Measurements from ENCODE around the gene PON3. TPM values are rescaled to one million over a fixed set of nuclear protein-coding genes. Genes with fewer than 3 reads are reported as not detected.

Gene PON3
- polyA plus RNA-seq, 2 of the 4 experiments (the other 2 are of a cell fraction) = 48.7 to 142 TPM

DNA sequence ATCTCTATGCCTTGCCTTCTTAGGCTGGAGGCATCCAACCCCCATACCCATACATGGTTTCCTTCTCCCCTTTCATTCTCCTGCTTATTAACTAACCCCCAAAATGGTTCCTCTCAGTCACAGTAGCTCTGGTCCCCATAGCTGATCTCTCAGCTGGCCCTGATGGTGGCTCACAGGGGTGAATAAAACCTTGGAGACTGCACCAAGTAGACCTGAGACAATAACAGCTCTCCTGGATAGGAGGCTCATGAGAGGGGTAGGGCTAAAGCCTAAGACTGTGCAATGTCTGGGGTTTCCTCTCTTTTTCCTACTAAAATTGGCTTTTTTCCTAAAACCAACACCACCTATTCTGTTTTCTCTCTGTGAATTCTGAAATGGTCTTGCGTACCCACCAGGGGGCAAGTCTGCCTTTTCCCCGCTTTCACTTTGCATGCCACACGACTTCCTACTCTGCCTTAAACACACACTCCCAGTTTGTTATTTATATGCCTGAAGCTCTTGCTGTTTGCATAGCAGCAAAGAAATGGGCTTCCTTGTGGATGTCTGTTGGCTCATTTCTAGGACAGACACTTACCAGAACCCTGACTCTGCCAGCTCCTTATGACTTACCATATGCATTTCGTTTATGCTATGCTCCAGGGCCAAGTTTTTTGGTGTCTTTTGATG lies 53.4 kb downstream of the PON3 start:
- ChIA-PET CTCF (interaction anchor here (0.6 to 1.0 kb wide), 3 partner anchors 136 to 1020 kb away, joined by 3 read pairs; no protein-coding TSS in a partner anchor), POLR2A (no interaction called here)
- DNase-seq (ENCODE audit: low read depth in 1 of 2, low spot score in 1 of 2) (peak in 1 of 2 experiments; percentile 59), FAIRE-seq (no peak), ATAC-seq (peak; percentile 28 to 69; a peak in 3 of 6 replicates)
- H3K4me2 ChIP-seq = no peak overlapping the region
- WGBS (ENCODE audit: missing lambda C conversion rate) = 57% methylated on average over 4 of the region's 4 CpGs
- peak overlapping the region in 1 of 2 experiments; percentile 1; a peak in 1 of 6 replicates for H3K27ac ChIP-seq
- no peak overlapping the region for H3K4me3 ChIP-seq
- H3K9me3 ChIP-seq = no peaks in the 10 kb centered on the region
- peaks cover 8% of the 10 kb centered on the region; the same call in 1 of the 3 replicates for H3K4me1 ChIP-seq
- no peak for TF ChIP-seq HDAC2 (IDR thresholded peaks at IDR 0.05)
- TF ChIP-seq ZNF302 (CRISPR knock-in tag; IDR thresholded peaks at IDR 0.05) = no peak
- no peak for TF ChIP-seq MAFK (IDR thresholded peaks at IDR 0.05; ENCODE audit: partially characterized antibody)
- TF ChIP-seq EP300 (IDR thresholded peaks at IDR 0.05) = no peak
- no peak for TF ChIP-seq CHD4 (IDR thresholded peaks at IDR 0.05; ENCODE audit: borderline replicate concordance)
- no peak for TF ChIP-seq HOXB13 (CRISPR knock-in tag; IDR thresholded peaks at IDR 0.05; ENCODE audit: low read depth)
- no peak for TF ChIP-seq HES2 (IDR thresholded peaks at IDR 0.05)
- TF ChIP-seq JUNB (IDR thresholded peaks at IDR 0.05) = no peak
- TF ChIP-seq, protein P1, sequence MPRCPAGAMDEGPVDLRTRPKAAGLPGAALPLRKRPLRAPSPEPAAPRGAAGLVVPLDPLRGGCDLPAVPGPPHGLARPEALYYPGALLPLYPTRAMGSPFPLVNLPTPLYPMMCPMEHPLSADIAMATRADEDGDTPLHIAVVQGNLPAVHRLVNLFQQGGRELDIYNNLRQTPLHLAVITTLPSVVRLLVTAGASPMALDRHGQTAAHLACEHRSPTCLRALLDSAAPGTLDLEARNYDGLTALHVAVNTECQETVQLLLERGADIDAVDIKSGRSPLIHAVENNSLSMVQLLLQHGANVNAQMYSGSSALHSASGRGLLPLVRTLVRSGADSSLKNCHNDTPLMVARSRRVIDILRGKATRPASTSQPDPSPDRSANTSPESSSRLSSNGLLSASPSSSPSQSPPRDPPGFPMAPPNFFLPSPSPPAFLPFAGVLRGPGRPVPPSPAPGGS (IDR thresholded peaks at IDR 0.05) = no peak

DNA sequence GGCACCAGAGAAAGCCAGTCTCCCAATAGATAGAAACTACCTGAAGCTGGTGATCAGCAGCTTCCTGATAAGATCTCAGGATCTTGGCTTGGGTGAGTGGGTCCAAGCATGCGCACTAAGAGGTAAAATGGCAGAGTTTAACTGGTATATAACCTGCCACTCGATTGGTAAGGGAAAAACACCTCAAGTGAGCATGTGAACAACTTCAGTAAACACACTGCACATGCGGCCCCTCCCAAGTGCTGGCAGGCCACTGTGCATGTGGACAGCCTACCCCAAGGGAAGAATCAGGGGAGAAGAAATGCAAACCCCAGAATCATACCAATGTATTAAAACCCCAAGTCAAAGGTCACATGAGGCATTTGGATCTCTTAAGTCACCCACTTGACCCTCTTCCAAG lies 54.1 kb downstream of the PON3 start:
- no peak for ATAC-seq
- FAIRE-seq = no peak
- no peak overlapping the region for H3K4me3 ChIP-seq
- TF ChIP-seq MAX (IDR thresholded peaks at IDR 0.05) (no peak), NFE2L2 (conservative IDR thresholded peaks at IDR 0.05; ENCODE audit: low read length) (no peak)
- TF ChIP-seq, protein P2, sequence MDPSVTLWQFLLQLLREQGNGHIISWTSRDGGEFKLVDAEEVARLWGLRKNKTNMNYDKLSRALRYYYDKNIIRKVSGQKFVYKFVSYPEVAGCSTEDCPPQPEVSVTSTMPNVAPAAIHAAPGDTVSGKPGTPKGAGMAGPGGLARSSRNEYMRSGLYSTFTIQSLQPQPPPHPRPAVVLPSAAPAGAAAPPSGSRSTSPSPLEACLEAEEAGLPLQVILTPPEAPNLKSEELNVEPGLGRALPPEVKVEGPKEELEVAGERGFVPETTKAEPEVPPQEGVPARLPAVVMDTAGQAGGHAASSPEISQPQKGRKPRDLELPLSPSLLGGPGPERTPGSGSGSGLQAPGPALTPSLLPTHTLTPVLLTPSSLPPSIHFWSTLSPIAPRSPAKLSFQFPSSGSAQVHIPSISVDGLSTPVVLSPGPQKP (IDR thresholded peaks at IDR 0.05; ENCODE audit: low read depth, low read length) = no peak
- no peak for DNase-seq (ENCODE audit: low read depth in 1 of 2, low spot score in 1 of 2)
- 88% methylated on average over 3 of the region's 3 CpGs for WGBS (ENCODE audit: missing lambda C conversion rate)
- H3K4me2 ChIP-seq = no peak overlapping the region
- POLR2A ChIA-PET = no interaction called here
- no peak overlapping the region for H3K27ac ChIP-seq
- CTCF ChIA-PET = interaction anchor here (1.0 to 1.6 kb wide), 3 partner anchors 15 to 186 kb away, joined by 3 read pairs; no protein-coding TSS in a partner anchor
- peaks cover 8% of the 10 kb centered on the region; the same call in 1 of the 3 replicates for H3K4me1 ChIP-seq
- no peaks in the 10 kb centered on the region for H3K9me3 ChIP-seq

DNA sequence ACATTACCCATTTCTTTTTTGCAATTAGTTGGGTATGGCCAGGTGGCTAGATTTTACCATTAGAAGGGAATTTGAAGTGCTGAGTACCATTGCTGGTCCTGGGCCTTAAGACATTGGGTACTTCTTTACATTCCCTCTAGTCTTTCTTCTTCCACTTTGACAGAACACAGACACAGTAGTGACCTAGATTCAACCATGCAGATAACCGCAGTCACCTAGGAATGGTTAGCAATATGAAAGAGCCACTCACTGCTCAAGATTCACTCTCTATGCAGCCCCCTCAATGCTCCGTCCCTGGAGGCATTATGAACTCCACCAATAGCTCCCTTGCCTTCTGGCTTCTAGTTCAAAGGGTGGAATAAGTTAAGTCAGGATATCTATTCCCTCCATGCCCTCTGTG lies 55.7 kb downstream of the PON3 start:
- CTCF ChIA-PET = interaction anchor here (1.6 kb wide), 1 partner anchor 16 kb away, joined by 3 read pairs; no protein-coding TSS in a partner anchor

DNA sequence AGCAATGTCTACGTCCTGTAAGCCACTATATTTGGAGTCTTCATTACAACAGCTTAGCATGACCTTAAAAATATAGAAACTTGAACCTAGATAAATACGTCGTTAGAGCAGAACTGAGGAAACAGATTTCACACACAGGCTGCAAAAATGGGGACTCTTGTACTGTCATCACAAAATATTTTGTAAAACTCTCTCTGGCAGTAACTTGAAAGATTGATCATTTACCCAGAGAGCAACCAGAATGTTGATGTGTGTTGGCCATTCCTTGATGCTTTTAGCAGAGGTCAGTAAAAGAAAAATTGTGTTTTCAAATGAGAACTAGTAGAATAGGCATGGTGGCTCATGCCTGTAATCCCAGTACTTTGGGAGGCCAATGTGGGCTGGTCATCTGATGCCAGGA lies 57.3 kb downstream of the PON3 start:
- FAIRE-seq (no peak), ATAC-seq (no peak), DNase-seq (ENCODE audit: low read depth in 1 of 2, low spot score in 1 of 2) (no peak)
- POLR2A ChIA-PET = no interaction called here
- CTCF ChIA-PET = interaction anchor here (0.8 to 1.2 kb wide), 4 partner anchors 17 to 890 kb away, joined by 3 to 8 read pairs (median 4); partner anchors contain the start of gene PON3
- H3K27ac ChIP-seq = no peak overlapping the region
- WGBS (ENCODE audit: missing lambda C conversion rate) = 97% methylated on average over 3 of the region's 3 CpGs
- no peaks in the 10 kb centered on the region for H3K9me3 ChIP-seq
- no peak overlapping the region for H3K4me3 ChIP-seq
- no peak overlapping the region for H3K4me2 ChIP-seq
- H3K4me1 ChIP-seq = peaks cover 25% of the 10 kb centered on the region
- TF ChIP-seq ZNF302 (CRISPR knock-in tag; IDR thresholded peaks at IDR 0.05) (no peak), POLR2AphosphoS2 (conservative IDR thresholded peaks at IDR 0.05; ENCODE audit: low read length) (no peak), RAD21 (conservative IDR thresholded peaks at IDR 0.05 in 1 of 2, IDR thresholded peaks at IDR 0.05 in 1 of 2) (no peak), JUNB (IDR thresholded peaks at IDR 0.05) (no peak), ESRRA (IDR thresholded peaks at IDR 0.05; ENCODE audit: borderline replicate concordance, low read length) (no peak), TFCP2L1 (CRISPR knock-in tag; IDR thresholded peaks at IDR 0.05) (no peak), CBX8 (IDR thresholded peaks at IDR 0.05) (no peak), RARB (CRISPR knock-in tag; IDR thresholded peaks at IDR 0.05) (no peak), NFE2L2 (conservative IDR thresholded peaks at IDR 0.05; ENCODE audit: low read length) (no peak), FOSL2 (IDR thresholded peaks at IDR 0.05) (no peak), FOSL2 (CRISPR knock-in tag; IDR thresholded peaks at IDR 0.05) (no peak)

More for the DNA sequence above, 55.7 kb downstream of the PON3 start:
- FAIRE-seq (no peak), DNase-seq (ENCODE audit: low read depth in 1 of 2, low spot score in 1 of 2) (no peak), ATAC-seq (no peak)
- POLR2A ChIA-PET = no interaction called here
- no peak overlapping the region for H3K4me3 ChIP-seq
- WGBS (ENCODE audit: missing lambda C conversion rate) = 100% methylated on average over 2 of the region's 2 CpGs
- no peaks in the 10 kb centered on the region for H3K9me3 ChIP-seq
- H3K4me1 ChIP-seq = peaks cover 11% of the 10 kb centered on the region
- no peak overlapping the region for H3K4me2 ChIP-seq
- no peak overlapping the region for H3K27ac ChIP-seq
- TF ChIP-seq PHF8 (IDR thresholded peaks at IDR 0.05; ENCODE audit: borderline replicate concordance, low read depth) (no peak), KDM1A (IDR thresholded peaks at IDR 0.05; ENCODE audit: low read depth) (no peak), BHLHE40 (IDR thresholded peaks at IDR 0.05; ENCODE audit: low read depth, low read length) (no peak), JUN (IDR thresholded peaks at IDR 0.05) (no peak), HES2 (IDR thresholded peaks at IDR 0.05) (no peak), RARB (CRISPR knock-in tag; IDR thresholded peaks at IDR 0.05) (no peak), RNF2 (IDR thresholded peaks at IDR 0.05; ENCODE audit: borderline replicate concordance, low read depth) (no peak), FOXS1 (CRISPR knock-in tag; IDR thresholded peaks at IDR 0.05) (no peak)

Measured in A549 (cell line).